Liver (tissue), 9 donors: ENCODE results near the gene ZNF678. TPM values are rescaled to one million over a fixed set of nuclear protein-coding genes. Genes with fewer than 3 reads are reported as not detected.

ENCODE experiments used
- DNase-seq: peaks from one replicate; pipeline ENCODE4 v3.0.0-alpha.2; 2017; ENCODE audit warnings: low spot score
- H3K27ac ChIP-seq, 2 donors: one replicate each; pipeline ENCODE4 v1.7.0; 2013; ENCODE audit warnings: inconsistent platforms in 2 of 2, low read length in 2 of 2, control low read depth in 1 of 2, low read depth in 1 of 2, mild to moderate bottlenecking in 1 of 2
- H3K27me3 ChIP-seq, 4 donors: one replicate each; pipeline versions ENCODE4 v1.6.1 to v1.7.0; 2013; ENCODE audit warnings: low read length in 3 of 4, inconsistent platforms in 1 of 4, mild to moderate bottlenecking in 1 of 4, moderate library complexity in 1 of 4; ENCODE audit not compliant: control insufficient read depth in 4 of 4, insufficient read depth in 4 of 4
- H3K36me3 ChIP-seq, 4 donors: one replicate each; pipeline versions ENCODE4 v1.6.1 to v1.7.0; 2013; ENCODE audit warnings: low read length in 3 of 4, mild to moderate bottlenecking in 3 of 4, low read depth in 1 of 4, moderate library complexity in 1 of 4; ENCODE audit not compliant: control insufficient read depth in 4 of 4, insufficient read depth in 3 of 4
- H3K4me1 ChIP-seq, 4 donors: one replicate each; pipeline versions ENCODE4 v1.6.1 to v1.7.0; 2013; ENCODE audit warnings: low read length in 3 of 4, mild to moderate bottlenecking in 3 of 4, moderate library complexity in 1 of 4; ENCODE audit not compliant: control insufficient read depth in 4 of 4, insufficient read depth in 4 of 4
- H3K4me3 ChIP-seq, 3 donors: one replicate each; pipeline versions ENCODE4 v1.6.1 to v1.7.0; 2013; ENCODE audit warnings: low read length in 3 of 3, control low read depth in 1 of 3, low read depth in 1 of 3, mild to moderate bottlenecking in 1 of 3
- H3K9ac ChIP-seq, 2 donors: one replicate each; pipeline ENCODE4 v1.7.0; 2013; ENCODE audit warnings: low read length in 2 of 2, mild to moderate bottlenecking in 2 of 2, moderate library complexity in 2 of 2, control low read depth in 1 of 2, low read depth in 1 of 2
- H3K9me3 ChIP-seq, 4 donors: one replicate each; pipeline versions ENCODE4 v1.6.1 to v1.7.0; 2013; ENCODE audit warnings: low read length in 3 of 4; ENCODE audit not compliant: control insufficient read depth in 4 of 4
- ATF3 ChIP-seq: IDR thresholded peaks from 2 replicates; pipeline ENCODE4 v1.6.1; 2016; ENCODE audit warnings: antibody characterized with exemption
- EGR1 ChIP-seq, 2 donors: IDR thresholded peaks; 2 replicates each; pipeline ENCODE4 v1.6.1; 2016 to 2018; ENCODE audit warnings: antibody characterized with exemption in 2 of 2, low read depth in 2 of 2
- FOXA1 ChIP-seq: IDR thresholded peaks from 2 replicates; pipeline ENCODE4 v1.6.1; 2016; ENCODE audit warnings: antibody characterized with exemption
- FOXA2 ChIP-seq: IDR thresholded peaks from 2 replicates; pipeline ENCODE4 v1.6.1; 2016; ENCODE audit warnings: antibody characterized with exemption
- GABPA ChIP-seq, 2 donors: IDR thresholded peaks in 1 of 2; conservative IDR thresholded peaks in 1 of 2; 2 replicates each; pipeline ENCODE4 v1.6.1; 2016; ENCODE audit warnings: antibody characterized with exemption in 2 of 2, mild to moderate bottlenecking in 1 of 2, moderate library complexity in 1 of 2
- HNF4A ChIP-seq, 2 donors: conservative IDR thresholded peaks; 2 replicates each; pipeline ENCODE4 v1.6.1; 2016; ENCODE audit warnings: antibody characterized with exemption in 2 of 2, mild to moderate bottlenecking in 2 of 2
- HNF4G ChIP-seq: IDR thresholded peaks from 2 replicates; pipeline ENCODE4 v1.6.1; 2016; ENCODE audit warnings: antibody characterized with exemption
- JUND ChIP-seq, 2 donors: IDR thresholded peaks; 2 replicates each; pipeline ENCODE4 v1.6.1; 2016; ENCODE audit warnings: antibody characterized with exemption in 2 of 2
- MAX ChIP-seq: IDR thresholded peaks from 2 replicates; pipeline ENCODE4 v1.6.1; 2016; ENCODE audit warnings: antibody characterized with exemption
- NR2F2 ChIP-seq: IDR thresholded peaks from 2 replicates; pipeline ENCODE4 v1.6.1; 2016; ENCODE audit warnings: antibody characterized with exemption
- RAD21 ChIP-seq, 2 donors: IDR thresholded peaks; 2 replicates each; pipeline ENCODE4 v1.6.1; 2016; ENCODE audit warnings: antibody characterized with exemption in 2 of 2, mild to moderate bottlenecking in 2 of 2
- RXRA ChIP-seq, 2 donors: IDR thresholded peaks; 2 replicates each; pipeline ENCODE4 v1.6.1; 2017 to 2018; ENCODE audit warnings: antibody characterized with exemption in 2 of 2, mild to moderate bottlenecking in 1 of 2
- SP1 ChIP-seq: IDR thresholded peaks from 2 replicates; pipeline ENCODE4 v1.6.1; 2018; ENCODE audit warnings: antibody characterized with exemption, mild to moderate bottlenecking
- TAF1 ChIP-seq: conservative IDR thresholded peaks from 2 replicates; pipeline ENCODE4 v1.6.1; 2016; ENCODE audit warnings: antibody characterized with exemption, mild to moderate bottlenecking
- YY1 ChIP-seq: IDR thresholded peaks from 2 replicates; pipeline ENCODE4 v1.6.1; 2016; ENCODE audit warnings: antibody characterized with exemption, mild to moderate bottlenecking
- WGBS: extraction: QIAGEN DNeasy Blood & Tissue Kit; methylation state at CpG from one replicate; pipeline ENCODE4 v1.1.7; 2013; 5-methylcytosine and 5-hydroxymethylcytosine counted together
- polyA plus RNA-seq, 2 donors: library from polyadenylated mRNA; stranded (reverse) in 1 of 2; unstranded in 1 of 2; fragments of 200-250 nt in 1 of 2; fragments of >200 nt in 1 of 2; fragmentation: Nextera tagmentation in 1 of 2; extraction: Ambion mirVana in 1 of 2; gene quantifications; one replicate each; pipeline versions ENCODE4 v1.2.1 to v1.2.3, GENCODE V29; 2013 to 2015
- total RNA-seq, 2 donors: library from RNA; depleted of rRNA; stranded (reverse); fragments of >200 nt; gene quantifications; one replicate each; pipeline ENCODE4 v1.2.3, GENCODE V29; 2014
- TF ChIP-seq, protein P1 (sequence below): IDR thresholded peaks from 2 replicates; pipeline ENCODE4 v1.6.1; 2016; ENCODE audit warnings: antibody characterized with exemption
- TF ChIP-seq, protein P2 (sequence below): IDR thresholded peaks from 2 replicates; pipeline ENCODE4 v1.6.1; 2016; ENCODE audit warnings: antibody characterized with exemption, mild to moderate bottlenecking
- donor health status: healthy.
- donor health status: healthy.
- donor health status: healthy.
- donor health status: healthy.
- donor health status: healthy.

The ZNF678 gene
- total and polyA plus RNA-seq, 4 donors: 0.76 to 16.6 (median 4.2) TPM

DNA sequence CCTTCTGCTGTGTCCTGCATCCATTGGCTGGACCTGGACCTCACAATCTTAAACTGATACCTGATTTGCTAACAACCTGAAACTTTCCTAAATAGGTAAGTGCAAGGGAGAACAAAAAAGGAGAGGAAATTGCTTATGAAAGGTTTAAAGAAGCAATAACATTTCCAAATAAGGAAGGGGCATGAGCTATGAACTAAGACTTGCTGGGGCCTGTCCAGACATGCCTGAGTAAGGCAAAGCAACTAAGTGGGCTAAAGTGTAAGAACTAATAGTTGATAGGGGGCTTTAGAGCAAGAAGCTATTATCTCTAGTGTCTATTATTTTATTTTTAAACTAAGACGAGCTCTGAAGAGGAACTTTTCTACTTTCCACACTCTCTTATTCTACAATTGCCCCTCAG, 160.1 kb downstream of the ZNF678 start:
- no peak for TF ChIP-seq RXRA (IDR thresholded peaks at IDR 0.05)
- no peak for TF ChIP-seq YY1
- no peak for TF ChIP-seq FOXA2
- no peak for TF ChIP-seq FOXA1
- TF ChIP-seq NR2F2: no peak
- no peak for TF ChIP-seq TAF1
- no peak for DNase-seq
- H3K27ac ChIP-seq: no peak overlapping the region
- H3K9me3 ChIP-seq: peaks cover 4 to 31% (median 7%) of the 10 kb centered on the region in 4 donors
- no peaks in the 10 kb centered on the region for H3K27me3 ChIP-seq
- H3K36me3 ChIP-seq: no peaks in the 10 kb centered on the region
- H3K4me3 ChIP-seq: no peak overlapping the region
- 90% methylated on average over 1 of the region's 1 CpG for WGBS
- peaks cover 0 to 5% (median 2%) of the 10 kb centered on the region in 4 donors for H3K4me1 ChIP-seq
- no peak overlapping the region for H3K9ac ChIP-seq

- no peak for TF ChIP-seq FOXA1
- TF ChIP-seq NR2F2: no peak
- no peak for TF ChIP-seq FOXA2
- TF ChIP-seq RXRA (IDR thresholded peaks at IDR 0.05): no peak
- no peak for TF ChIP-seq MAX
- TF ChIP-seq, protein P1, sequence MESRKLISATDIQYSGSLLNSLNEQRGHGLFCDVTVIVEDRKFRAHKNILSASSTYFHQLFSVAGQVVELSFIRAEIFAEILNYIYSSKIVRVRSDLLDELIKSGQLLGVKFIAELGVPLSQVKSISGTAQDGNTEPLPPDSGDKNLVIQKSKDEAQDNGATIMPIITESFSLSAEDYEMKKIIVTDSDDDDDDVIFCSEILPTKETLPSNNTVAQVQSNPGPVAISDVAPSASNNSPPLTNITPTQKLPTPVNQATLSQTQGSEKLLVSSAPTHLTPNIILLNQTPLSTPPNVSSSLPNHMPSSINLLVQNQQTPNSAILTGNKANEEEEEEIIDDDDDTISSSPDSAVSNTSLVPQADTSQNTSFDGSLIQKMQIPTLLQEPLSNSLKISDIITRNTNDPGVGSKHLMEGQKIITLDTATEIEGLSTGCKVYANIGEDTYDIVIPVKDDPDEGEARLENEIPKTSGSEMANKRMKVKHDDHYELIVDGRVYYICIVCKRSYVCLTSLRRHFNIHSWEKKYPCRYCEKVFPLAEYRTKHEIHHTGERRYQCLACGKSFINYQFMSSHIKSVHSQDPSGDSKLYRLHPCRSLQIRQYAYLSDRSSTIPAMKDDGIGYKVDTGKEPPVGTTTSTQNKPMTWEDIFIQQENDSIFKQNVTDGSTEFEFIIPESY: no peak
- TF ChIP-seq, protein P2, sequence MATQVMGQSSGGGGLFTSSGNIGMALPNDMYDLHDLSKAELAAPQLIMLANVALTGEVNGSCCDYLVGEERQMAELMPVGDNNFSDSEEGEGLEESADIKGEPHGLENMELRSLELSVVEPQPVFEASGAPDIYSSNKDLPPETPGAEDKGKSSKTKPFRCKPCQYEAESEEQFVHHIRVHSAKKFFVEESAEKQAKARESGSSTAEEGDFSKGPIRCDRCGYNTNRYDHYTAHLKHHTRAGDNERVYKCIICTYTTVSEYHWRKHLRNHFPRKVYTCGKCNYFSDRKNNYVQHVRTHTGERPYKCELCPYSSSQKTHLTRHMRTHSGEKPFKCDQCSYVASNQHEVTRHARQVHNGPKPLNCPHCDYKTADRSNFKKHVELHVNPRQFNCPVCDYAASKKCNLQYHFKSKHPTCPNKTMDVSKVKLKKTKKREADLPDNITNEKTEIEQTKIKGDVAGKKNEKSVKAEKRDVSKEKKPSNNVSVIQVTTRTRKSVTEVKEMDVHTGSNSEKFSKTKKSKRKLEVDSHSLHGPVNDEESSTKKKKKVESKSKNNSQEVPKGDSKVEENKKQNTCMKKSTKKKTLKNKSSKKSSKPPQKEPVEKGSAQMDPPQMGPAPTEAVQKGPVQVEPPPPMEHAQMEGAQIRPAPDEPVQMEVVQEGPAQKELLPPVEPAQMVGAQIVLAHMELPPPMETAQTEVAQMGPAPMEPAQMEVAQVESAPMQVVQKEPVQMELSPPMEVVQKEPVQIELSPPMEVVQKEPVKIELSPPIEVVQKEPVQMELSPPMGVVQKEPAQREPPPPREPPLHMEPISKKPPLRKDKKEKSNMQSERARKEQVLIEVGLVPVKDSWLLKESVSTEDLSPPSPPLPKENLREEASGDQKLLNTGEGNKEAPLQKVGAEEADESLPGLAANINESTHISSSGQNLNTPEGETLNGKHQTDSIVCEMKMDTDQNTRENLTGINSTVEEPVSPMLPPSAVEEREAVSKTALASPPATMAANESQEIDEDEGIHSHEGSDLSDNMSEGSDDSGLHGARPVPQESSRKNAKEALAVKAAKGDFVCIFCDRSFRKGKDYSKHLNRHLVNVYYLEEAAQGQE: no peak
These were observed 161.7 kb downstream of the ZNF678 start for GRCh38 chr1:227725046-227725445.

GRCh38 chr1:227726318-227726717, 163.0 kb downstream of the ZNF678 start:
- WGBS: 86% methylated on average over 3 of the region's 3 CpGs
- no peak overlapping the region for H3K27ac ChIP-seq
- no peaks in the 10 kb centered on the region for H3K27me3 ChIP-seq
- DNase-seq: no peak
- H3K4me3 ChIP-seq: no peak overlapping the region
- H3K4me1 ChIP-seq: peaks cover 14 to 32% (median 27%) of the 10 kb centered on the region in 4 donors
- no peak overlapping the region for H3K9ac ChIP-seq
- H3K36me3 ChIP-seq: no peaks in the 10 kb centered on the region
- peaks cover 0 to 8% (median 2%) of the 10 kb centered on the region in 4 donors for H3K9me3 ChIP-seq
- TF ChIP-seq YY1 (no peak), JUND (IDR thresholded peaks at IDR 0.05) (no peak), HNF4A (conservative IDR thresholded peaks at IDR 0.05) (no peak), NR2F2 (no peak), HNF4G (no peak), GABPA (IDR thresholded peaks at IDR 0.05 in 1 of 2, conservative IDR thresholded peaks at IDR 0.05 in 1 of 2) (no peak), FOXA1 (no peak), RXRA (IDR thresholded peaks at IDR 0.05) (no peak), TAF1 (no peak), SP1 (no peak), EGR1 (IDR thresholded peaks at IDR 0.05; ENCODE audit: low read depth in 2 of 2) (no peak), FOXA2 (no peak), ATF3 (no peak), RAD21 (IDR thresholded peaks at IDR 0.05) (no peak), MAX (no peak)
- TF ChIP-seq, protein P1: no peak

More at GRCh38 chr1:227725046-227725445, 161.7 kb downstream of the ZNF678 start:
- peaks cover 5 to 19% (median 14%) of the 10 kb centered on the region in 4 donors for H3K4me1 ChIP-seq
- H3K9me3 ChIP-seq: peaks cover 4 to 17% (median 5%) of the 10 kb centered on the region in 4 donors
- no peak overlapping the region for H3K4me3 ChIP-seq
- no peak for DNase-seq
- no peak overlapping the region for H3K27ac ChIP-seq
- H3K9ac ChIP-seq: no peak overlapping the region
- H3K36me3 ChIP-seq: no peaks in the 10 kb centered on the region
- WGBS: 66% methylated on average over 2 of the region's 2 CpGs
- H3K27me3 ChIP-seq: no peaks in the 10 kb centered on the region
